ENCODE measurements around the gene TRMT2B. TPM values are rescaled to one million over a fixed set of nuclear protein-coding genes. Genes with fewer than 3 reads are reported as not detected.

The TRMT2B gene
- total RNA-seq, 2 experiments from 2014 or later = 27.9 to 28.0 TPM

DNA sequence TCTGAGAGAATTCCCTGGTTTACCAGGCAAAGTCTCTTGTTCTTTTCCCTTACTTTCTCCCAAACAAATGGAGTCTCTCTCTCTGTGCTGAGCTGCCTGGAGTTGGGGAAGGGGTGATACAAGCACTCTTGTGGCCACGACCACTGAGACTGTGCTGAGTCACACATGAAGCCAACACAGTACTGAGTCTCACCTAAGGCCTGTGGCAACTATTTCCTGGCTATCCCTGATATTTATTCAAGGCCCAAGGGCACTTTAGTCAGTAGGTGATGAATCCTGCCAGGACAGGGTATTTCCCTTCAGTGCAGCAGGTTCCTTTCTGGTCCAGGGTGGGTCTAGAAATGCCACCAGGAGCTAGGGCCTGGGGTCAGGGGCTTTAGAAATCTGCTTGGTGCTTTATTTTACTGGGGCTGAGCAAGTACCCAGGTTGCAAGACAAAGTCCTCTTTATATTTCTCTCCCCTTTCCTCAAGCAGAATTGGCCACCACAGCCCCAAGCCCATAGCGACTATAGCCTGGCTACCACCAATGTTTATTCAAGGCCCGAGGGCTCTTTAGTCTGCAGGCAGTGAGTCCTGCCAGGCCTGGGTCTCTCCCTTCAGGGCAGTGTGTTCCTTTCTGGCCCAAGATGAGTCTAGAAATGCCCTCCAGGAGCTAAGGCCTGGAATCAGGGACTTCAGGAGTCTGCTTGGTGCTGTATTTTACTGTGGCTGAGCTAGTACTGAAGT lies 71.9 kb downstream of the TRMT2B start:
- TF ChIP-seq, protein P1, sequence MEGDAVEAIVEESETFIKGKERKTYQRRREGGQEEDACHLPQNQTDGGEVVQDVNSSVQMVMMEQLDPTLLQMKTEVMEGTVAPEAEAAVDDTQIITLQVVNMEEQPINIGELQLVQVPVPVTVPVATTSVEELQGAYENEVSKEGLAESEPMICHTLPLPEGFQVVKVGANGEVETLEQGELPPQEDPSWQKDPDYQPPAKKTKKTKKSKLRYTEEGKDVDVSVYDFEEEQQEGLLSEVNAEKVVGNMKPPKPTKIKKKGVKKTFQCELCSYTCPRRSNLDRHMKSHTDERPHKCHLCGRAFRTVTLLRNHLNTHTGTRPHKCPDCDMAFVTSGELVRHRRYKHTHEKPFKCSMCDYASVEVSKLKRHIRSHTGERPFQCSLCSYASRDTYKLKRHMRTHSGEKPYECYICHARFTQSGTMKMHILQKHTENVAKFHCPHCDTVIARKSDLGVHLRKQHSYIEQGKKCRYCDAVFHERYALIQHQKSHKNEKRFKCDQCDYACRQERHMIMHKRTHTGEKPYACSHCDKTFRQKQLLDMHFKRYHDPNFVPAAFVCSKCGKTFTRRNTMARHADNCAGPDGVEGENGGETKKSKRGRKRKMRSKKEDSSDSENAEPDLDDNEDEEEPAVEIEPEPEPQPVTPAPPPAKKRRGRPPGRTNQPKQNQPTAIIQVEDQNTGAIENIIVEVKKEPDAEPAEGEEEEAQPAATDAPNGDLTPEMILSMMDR (IDR thresholded peaks at IDR 0.05) = no peak
- Histone ChIP-seq H3K9me3 (ENCODE audit: control insufficient read depth in 1 of 2, insufficient read depth in 1 of 2, low read length in 2 of 2) (no peaks in the 10 kb centered on the region), H3K27me3 (ENCODE audit: control insufficient read depth in 1 of 2, insufficient read depth in 2 of 2, low read length in 2 of 2) (no peaks in the 10 kb centered on the region), H3K27ac (ENCODE audit: low read depth in 1 of 2, low read length in 2 of 2) (no peak overlapping the region), H3K4me1 (ENCODE audit: insufficient read depth, low read length) (no peaks in the 10 kb centered on the region), H3K4me3 (ENCODE audit: low read length) (no peak overlapping the region), H3K36me3 (ENCODE audit: insufficient read depth, low read length) (no peaks in the 10 kb centered on the region)
- Mint-ChIP-seq H3K36me3 (ENCODE audit: low read depth) (peaks cover 6% of the 10 kb centered on the region), H3K4me1 (ENCODE audit: low read depth) (no peaks in the 10 kb centered on the region), H3K9me3 (no peaks in the 10 kb centered on the region), H3K27me3 (no peaks in the 10 kb centered on the region), H3K27ac (no peak overlapping the region), H3K4me3 (no peak overlapping the region)
- ChIA-PET CTCF (no interaction called here), POLR2A (interaction anchor here (0.5 kb wide), 1 partner anchor 350 kb away, joined by 5 read pairs; no protein-coding TSS in a partner anchor)
- intact Hi-C loops (cut with DNase I, micrococcal nuclease) = no loop called here
- no peak for DNase-seq
- ATAC-seq (ENCODE audit: poor library complexity) = no peak

DNA sequence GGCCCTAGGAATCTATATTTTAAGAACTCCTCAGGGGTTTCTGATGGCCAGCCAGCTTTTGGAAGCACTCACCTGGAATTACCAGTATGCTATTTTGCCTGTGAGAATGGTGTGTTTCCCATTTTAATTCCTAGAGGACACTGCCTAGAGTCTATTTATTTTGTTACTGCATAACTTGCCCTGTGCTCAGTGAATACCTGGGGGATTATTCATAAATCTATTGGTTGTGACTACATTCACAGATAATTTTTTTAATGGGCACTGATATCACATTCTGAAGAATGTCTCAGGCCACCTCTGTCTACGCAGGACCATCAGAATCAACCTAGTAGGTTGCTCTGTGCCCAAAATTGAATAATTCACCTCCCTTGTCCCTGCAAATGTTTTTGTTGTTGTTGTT lies 75.7 kb downstream of the TRMT2B start:
- peaks cover 11% of the 10 kb centered on the region for H3K36me3 Mint-ChIP-seq (ENCODE audit: low read depth)
- H3K36me3 ChIP-seq (ENCODE audit: insufficient read depth, low read length) = no peaks in the 10 kb centered on the region
- DNase-seq = no peak
- H3K4me3 Mint-ChIP-seq = no peak overlapping the region
- H3K4me3 ChIP-seq (ENCODE audit: low read length) = no peak overlapping the region
- no peaks in the 10 kb centered on the region for H3K9me3 Mint-ChIP-seq
- no peak for ATAC-seq (ENCODE audit: poor library complexity)
- TF ChIP-seq, protein P1 (IDR thresholded peaks at IDR 0.05) = no peak
- H3K4me1 ChIP-seq (ENCODE audit: insufficient read depth, low read length) = no peaks in the 10 kb centered on the region
- H3K27ac ChIP-seq (ENCODE audit: low read depth in 1 of 2, low read length in 2 of 2) = no peak overlapping the region
- intact Hi-C loops (cut with DNase I, micrococcal nuclease) = no loop called here
- H3K27me3 ChIP-seq (ENCODE audit: control insufficient read depth in 1 of 2, insufficient read depth in 2 of 2, low read length in 2 of 2) = no peaks in the 10 kb centered on the region
- no peak overlapping the region for H3K27ac Mint-ChIP-seq
- no peaks in the 10 kb centered on the region for H3K4me1 Mint-ChIP-seq (ENCODE audit: low read depth)
- ChIA-PET POLR2A (no interaction called here), CTCF (no interaction called here)
- no peaks in the 10 kb centered on the region for H3K9me3 ChIP-seq (ENCODE audit: control insufficient read depth in 1 of 2, insufficient read depth in 1 of 2, low read length in 2 of 2)
- H3K27me3 Mint-ChIP-seq = no peaks in the 10 kb centered on the region

DNA sequence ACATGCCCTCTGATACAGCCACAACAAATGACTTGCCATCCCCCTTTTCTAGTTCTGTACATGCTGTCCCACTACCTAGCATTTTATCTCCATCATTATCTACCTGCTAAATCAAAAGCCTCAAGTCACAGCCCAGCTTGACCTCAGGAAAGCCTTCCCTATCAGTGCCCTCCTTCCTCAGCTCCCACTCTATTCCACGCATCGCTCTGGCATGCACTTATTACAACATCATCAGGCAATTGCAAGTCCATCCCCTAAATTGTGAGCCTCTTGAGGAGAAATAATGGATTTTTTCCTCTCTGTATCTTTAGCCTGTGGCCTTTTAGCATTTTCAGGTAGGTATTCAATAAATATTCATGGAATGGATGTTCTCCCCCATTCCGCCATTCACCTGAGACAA lies 76.7 kb downstream of the TRMT2B start:
- H3K9me3 ChIP-seq (ENCODE audit: control insufficient read depth in 1 of 2, insufficient read depth in 1 of 2, low read length in 2 of 2) = no peaks in the 10 kb centered on the region
- H3K27ac ChIP-seq (ENCODE audit: low read depth in 1 of 2, low read length in 2 of 2) = no peak overlapping the region
- no peaks in the 10 kb centered on the region for H3K4me1 ChIP-seq (ENCODE audit: insufficient read depth, low read length)
- DNase-seq (no peak), ATAC-seq (ENCODE audit: poor library complexity) (no peak)
- H3K27me3 Mint-ChIP-seq = no peaks in the 10 kb centered on the region
- H3K27ac Mint-ChIP-seq = no peak overlapping the region
- POLR2A ChIA-PET = no interaction called here
- no peaks in the 10 kb centered on the region for H3K36me3 ChIP-seq (ENCODE audit: insufficient read depth, low read length)
- H3K4me3 Mint-ChIP-seq = no peak overlapping the region
- no peak overlapping the region for H3K4me3 ChIP-seq (ENCODE audit: low read length)
- CTCF ChIA-PET = no interaction called here
- TF ChIP-seq, protein P1 (IDR thresholded peaks at IDR 0.05) = no peak
- intact Hi-C loops (cut with DNase I, micrococcal nuclease) = no loop called here
- H3K36me3 Mint-ChIP-seq (ENCODE audit: low read depth) = peaks cover 11% of the 10 kb centered on the region
- H3K4me1 Mint-ChIP-seq (ENCODE audit: low read depth) = no peaks in the 10 kb centered on the region
- H3K27me3 ChIP-seq (ENCODE audit: control insufficient read depth in 1 of 2, insufficient read depth in 2 of 2, low read length in 2 of 2) = no peaks in the 10 kb centered on the region
- no peaks in the 10 kb centered on the region for H3K9me3 Mint-ChIP-seq

All from CD4-positive, alpha-beta T cell (primary cell).